KOPT-K1 (cell line): Measurements from ENCODE around the gene RFPL2.

ENCODE experiments used
- H3K27ac ChIP-seq: fragments of 200-600 bp; sonication (generic); 2 replicates; pipeline ENCODE4 v1.5.1; 2016; ENCODE audit warnings: antibody characterized with exemption, mild to moderate bottlenecking, low read depth, low read length; ENCODE audit not compliant: poor library complexity, severe bottlenecking
- H3K36me3 ChIP-seq: fragments of 200-600 bp; sonication (generic); 2 replicates; pipeline ENCODE4 v1.5.1; 2017; ENCODE audit warnings: antibody characterized with exemption, mild to moderate bottlenecking, low read length, moderate library complexity; ENCODE audit not compliant: insufficient read depth
- H3K9me3 ChIP-seq: fragments of 200-600 bp; sonication (generic); 2 replicates; pipeline ENCODE4 v1.5.1; 2017; ENCODE audit warnings: antibody characterized with exemption, low read length, mild to moderate bottlenecking; ENCODE audit not compliant: insufficient read depth, poor library complexity, severe bottlenecking

RFPL2 gene

GRCh38 chr22:32204856-32205722 lies at the start of gene RFPL2:
RFPL2 (minus strand) TSS chr22:32205073; CDS start chr22:32202451, 2,622 bp downstream.
- Histone ChIP-seq H3K9me3 (no peaks in the 10 kb centered on the region), H3K27ac (no peak within 1 kb of the TSS), H3K36me3 (no peaks in the 10 kb centered on the region)

GRCh38 chr22:32249231-32249630 lies 44.4 kb upstream of the RFPL2 start:
- no peak overlapping the region for H3K27ac ChIP-seq

GRCh38 chr22:32248276-32248675 lies 43.4 kb upstream of the RFPL2 start:
- H3K27ac ChIP-seq = no peak overlapping the region
- H3K36me3 ChIP-seq = no peaks in the 10 kb centered on the region
- no peaks in the 10 kb centered on the region for H3K9me3 ChIP-seq

More at GRCh38 chr22:32249231-32249630, 44.4 kb upstream of the RFPL2 start:
- H3K9me3 ChIP-seq = no peaks in the 10 kb centered on the region
- H3K36me3 ChIP-seq = no peaks in the 10 kb centered on the region

GRCh38 chr22:32246166-32246565 lies 41.3 kb upstream of the RFPL2 start:
- no peak overlapping the region for H3K27ac ChIP-seq
- H3K36me3 ChIP-seq = no peaks in the 10 kb centered on the region
- no peaks in the 10 kb centered on the region for H3K9me3 ChIP-seq

GRCh38 chr22:32245042-32245441 lies 40.2 kb upstream of the RFPL2 start:
- Histone ChIP-seq H3K9me3 (no peaks in the 10 kb centered on the region), H3K27ac (no peak overlapping the region), H3K36me3 (no peaks in the 10 kb centered on the region)

GRCh38 chr22:32244547-32244946 lies 39.7 kb upstream of the RFPL2 start:
- Histone ChIP-seq H3K36me3 (no peaks in the 10 kb centered on the region), H3K9me3 (no peaks in the 10 kb centered on the region), H3K27ac (no peak overlapping the region)

GRCh38 chr22:32240461-32240860 lies 35.6 kb upstream of the RFPL2 start:
- no peaks in the 10 kb centered on the region for H3K9me3 ChIP-seq
- H3K27ac ChIP-seq = no peak overlapping the region
- H3K36me3 ChIP-seq = no peaks in the 10 kb centered on the region

- no peak overlapping the region for H3K27ac ChIP-seq
- no peaks in the 10 kb centered on the region for H3K36me3 ChIP-seq
Measured at GRCh38 chr22:32237906-32238305, 33.0 kb upstream of the RFPL2 start.

GRCh38 chr22:32236970-32237369 lies 32.1 kb upstream of the RFPL2 start:
- Histone ChIP-seq H3K36me3 (no peaks in the 10 kb centered on the region), H3K9me3 (no peaks in the 10 kb centered on the region), H3K27ac (no peak overlapping the region)

More at GRCh38 chr22:32237906-32238305, 33.0 kb upstream of the RFPL2 start:
- no peaks in the 10 kb centered on the region for H3K9me3 ChIP-seq

- no peaks in the 10 kb centered on the region for H3K9me3 ChIP-seq
- no peaks in the 10 kb centered on the region for H3K36me3 ChIP-seq
- H3K27ac ChIP-seq = no peak overlapping the region
Measured at GRCh38 chr22:32233091-32233490, 28.2 kb upstream of the RFPL2 start.

- H3K27ac ChIP-seq = no peak overlapping the region
- no peaks in the 10 kb centered on the region for H3K36me3 ChIP-seq
- H3K9me3 ChIP-seq = no peaks in the 10 kb centered on the region
Measured at GRCh38 chr22:32232191-32232830, 27.4 kb upstream of the RFPL2 start.

- H3K9me3 ChIP-seq = no peaks in the 10 kb centered on the region
- no peak overlapping the region for H3K27ac ChIP-seq
- H3K36me3 ChIP-seq = no peaks in the 10 kb centered on the region
Measured at GRCh38 chr22:32226326-32227104, 21.6 kb upstream of the RFPL2 start.

GRCh38 chr22:32222991-32223390 lies 18.1 kb upstream of the RFPL2 start:
- no peak overlapping the region for H3K27ac ChIP-seq
- H3K9me3 ChIP-seq = no peaks in the 10 kb centered on the region
- no peaks in the 10 kb centered on the region for H3K36me3 ChIP-seq

GRCh38 chr22:32219026-32219425 lies 14.2 kb upstream of the RFPL2 start:
- no peaks in the 10 kb centered on the region for H3K36me3 ChIP-seq
- H3K27ac ChIP-seq = no peak overlapping the region
- no peaks in the 10 kb centered on the region for H3K9me3 ChIP-seq

- H3K9me3 ChIP-seq = no peaks in the 10 kb centered on the region
- no peaks in the 10 kb centered on the region for H3K36me3 ChIP-seq
- H3K27ac ChIP-seq = no peak overlapping the region
Measured at GRCh38 chr22:32218470-32218869, 13.6 kb upstream of the RFPL2 start.
